Tibial nerve (tissue), 4 donors: ENCODE measurements around the gene DNAJC1. TPM values are rescaled to one million over a fixed set of nuclear protein-coding genes. Genes with fewer than 3 reads are reported as not detected.

Source experiments
- DNase-seq, 2 donors: peaks; one replicate each; pipeline ENCODE4 v3.0.0-alpha.2; 2019; ENCODE audit warnings: low spot score in 2 of 2
- H3K27ac ChIP-seq, 4 donors: fragments of 200-600 bp; sonication (generic) in 3 of 4; one replicate each; pipeline ENCODE4 v1.5.1; 2017 to 2019; ENCODE audit warnings: mild to moderate bottlenecking in 1 of 4
- H3K27me3 ChIP-seq, 2 donors: fragments of 200-600 bp; sonication (generic) in 1 of 2; one replicate each; pipeline versions ENCODE4 v1.5.1 to v1.6.0; 2017 to 2019
- H3K36me3 ChIP-seq, 3 donors: fragments of 200-600 bp; sonication (generic); one replicate each; pipeline ENCODE4 v1.5.1; 2018 to 2019
- H3K4me1 ChIP-seq, 4 donors: fragments of 200-600 bp; sonication (generic) in 3 of 4; one replicate each; pipeline ENCODE4 v1.5.1; 2017 to 2019
- H3K4me3 ChIP-seq, 4 donors: fragments of 200-600 bp; sonication (generic) in 3 of 4; one replicate each; pipeline ENCODE4 v1.5.1; 2017 to 2019; ENCODE audit warnings: mild to moderate bottlenecking in 1 of 4, moderate library complexity in 1 of 4
- H3K9me3 ChIP-seq, 4 donors: fragments of 200-600 bp; sonication (generic) in 3 of 4; one replicate each; pipeline ENCODE4 v1.5.1; 2017 to 2019
- EP300 ChIP-seq, 2 donors: sonication (generic); formaldehyde crosslinking; IDR thresholded peaks; one replicate each; pipeline ENCODE4 v1.6.1; 2017; ENCODE audit warnings: antibody characterized with exemption in 2 of 2, mild to moderate bottlenecking in 1 of 2
- POLR2A ChIP-seq, 2 donors: fragments of 450-650 bp; IDR thresholded peaks; one replicate each; pipeline ENCODE4 v1.6.1; 2017; ENCODE audit warnings: antibody characterized with exemption in 2 of 2, mild to moderate bottlenecking in 2 of 2, moderate library complexity in 2 of 2
- WGBS, 2 donors: methylation state at CpG; one replicate each; pipeline ENCODE4 v1.1.5; 2018; 5-methylcytosine and 5-hydroxymethylcytosine counted together
- total RNA-seq, 4 donors: library from RNA; depleted of rRNA; stranded (reverse); fragments of >200 nt; gene quantifications; one replicate each; pipeline ENCODE4 v1.1.0, GENCODE V29; 2016
- TF ChIP-seq, protein P1 (sequence below), 5 experiments: fragments of 200-600 bp in 3 of 5; fragments of 450-650 bp in 2 of 5; sonication (generic) in 3 of 5; IDR thresholded peaks; one replicate each; pipeline ENCODE4 v1.5.1; 2016 to 2019; ENCODE audit warnings: antibody characterized with exemption in 5 of 5, mild to moderate bottlenecking in 3 of 5, moderate library complexity in 2 of 5

The DNAJC1 gene
- total RNA-seq, 4 donors from 2014 or later, result 71.7 to 112 (median 82.9) TPM

DNA sequence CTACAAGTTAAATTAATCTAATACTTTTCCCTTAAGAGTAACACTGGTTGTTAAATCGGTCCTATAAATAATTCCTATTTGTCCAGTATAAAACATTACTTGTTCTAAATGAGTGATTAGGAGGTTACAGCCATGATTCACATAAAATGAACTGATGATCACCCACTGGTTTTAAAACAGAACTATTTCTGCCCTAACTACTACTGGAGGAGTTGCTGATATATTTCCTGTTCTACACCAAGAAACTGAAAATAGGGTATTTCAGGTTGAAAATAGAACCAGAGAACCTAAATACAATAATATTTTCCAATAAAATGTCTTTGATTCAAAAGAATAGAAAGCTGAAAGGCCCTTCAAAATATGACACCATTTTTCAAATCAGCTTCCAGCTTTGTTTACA lies 30.9 kb downstream of the DNAJC1 start:
- 69 to 74% methylated on average over 1 of the region's 1 CpG for WGBS, 2 donors
- H3K27ac ChIP-seq, result no peak overlapping the region
- TF ChIP-seq POLR2A (IDR thresholded peaks at IDR 0.05), result no peak
- TF ChIP-seq, protein P1, sequence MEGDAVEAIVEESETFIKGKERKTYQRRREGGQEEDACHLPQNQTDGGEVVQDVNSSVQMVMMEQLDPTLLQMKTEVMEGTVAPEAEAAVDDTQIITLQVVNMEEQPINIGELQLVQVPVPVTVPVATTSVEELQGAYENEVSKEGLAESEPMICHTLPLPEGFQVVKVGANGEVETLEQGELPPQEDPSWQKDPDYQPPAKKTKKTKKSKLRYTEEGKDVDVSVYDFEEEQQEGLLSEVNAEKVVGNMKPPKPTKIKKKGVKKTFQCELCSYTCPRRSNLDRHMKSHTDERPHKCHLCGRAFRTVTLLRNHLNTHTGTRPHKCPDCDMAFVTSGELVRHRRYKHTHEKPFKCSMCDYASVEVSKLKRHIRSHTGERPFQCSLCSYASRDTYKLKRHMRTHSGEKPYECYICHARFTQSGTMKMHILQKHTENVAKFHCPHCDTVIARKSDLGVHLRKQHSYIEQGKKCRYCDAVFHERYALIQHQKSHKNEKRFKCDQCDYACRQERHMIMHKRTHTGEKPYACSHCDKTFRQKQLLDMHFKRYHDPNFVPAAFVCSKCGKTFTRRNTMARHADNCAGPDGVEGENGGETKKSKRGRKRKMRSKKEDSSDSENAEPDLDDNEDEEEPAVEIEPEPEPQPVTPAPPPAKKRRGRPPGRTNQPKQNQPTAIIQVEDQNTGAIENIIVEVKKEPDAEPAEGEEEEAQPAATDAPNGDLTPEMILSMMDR (IDR thresholded peaks at IDR 0.05), result no peak
- no peak for TF ChIP-seq EP300 (IDR thresholded peaks at IDR 0.05)
- H3K9me3 ChIP-seq, result no peaks in the 10 kb centered on the region
- no peaks in the 10 kb centered on the region for H3K36me3 ChIP-seq
- no peak for DNase-seq
- no peaks in the 10 kb centered on the region for H3K27me3 ChIP-seq
- H3K4me3 ChIP-seq, result no peak overlapping the region
- H3K4me1 ChIP-seq, result peaks cover 0 to 8% (median 0%) of the 10 kb centered on the region in 4 donors

DNA sequence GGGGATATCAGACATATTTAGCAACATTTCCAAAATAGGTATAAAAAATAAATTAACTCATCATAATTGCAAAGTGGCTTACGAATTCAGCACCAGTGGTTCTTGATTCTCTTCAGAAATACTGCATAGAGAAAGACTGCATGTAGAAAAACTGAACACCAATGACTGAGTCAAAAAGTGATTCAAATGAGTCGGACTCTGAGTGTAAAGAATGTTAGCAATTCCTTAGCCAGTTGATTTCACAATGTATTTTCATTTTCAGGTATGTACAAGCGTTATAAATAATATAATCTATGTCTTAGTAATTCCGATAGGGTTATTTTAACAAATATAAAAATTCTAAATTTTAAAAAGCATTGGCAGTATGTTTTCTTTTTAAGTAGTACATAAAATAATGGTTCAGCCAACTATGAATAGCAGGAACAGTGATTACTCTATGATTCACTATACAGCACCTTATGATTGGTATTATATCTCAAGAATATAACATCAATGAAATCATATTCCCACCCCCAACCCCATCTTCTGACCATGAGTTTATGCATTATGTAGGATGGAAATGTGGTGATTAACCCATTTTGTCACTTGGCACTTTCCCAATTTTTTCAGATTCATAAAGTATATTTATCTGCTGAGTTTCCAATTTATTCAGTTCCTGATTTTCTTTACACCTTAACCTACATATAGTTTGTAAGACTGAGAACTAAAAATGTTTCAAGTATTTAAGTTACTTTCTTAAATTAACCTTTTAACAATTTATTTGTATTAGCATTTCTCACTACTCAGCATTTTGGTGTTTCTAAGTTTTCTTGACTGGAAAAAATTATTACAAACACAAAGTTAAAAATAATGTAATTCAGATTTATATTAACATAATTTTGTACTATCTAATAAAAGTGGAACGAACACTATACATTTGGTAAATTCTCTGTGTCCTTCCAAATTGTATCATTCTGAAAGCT lies 33.9 kb downstream of the DNAJC1 start:
- TF ChIP-seq, protein P1 (IDR thresholded peaks at IDR 0.05), result no peak
- TF ChIP-seq POLR2A (IDR thresholded peaks at IDR 0.05) (no peak), EP300 (IDR thresholded peaks at IDR 0.05) (no peak)
- 95 to 96% methylated on average over 5 of the region's 5 CpGs for WGBS, 2 donors
- no peaks in the 10 kb centered on the region for H3K27me3 ChIP-seq
- no peak overlapping the region for H3K4me3 ChIP-seq
- DNase-seq, result no peak
- H3K4me1 ChIP-seq, result peaks cover 0 to 8% (median 0%) of the 10 kb centered on the region in 4 donors
- no peaks in the 10 kb centered on the region for H3K36me3 ChIP-seq
- H3K27ac ChIP-seq, result no peak overlapping the region
- peaks cover 0 to 10% (median 4%) of the 10 kb centered on the region in 4 donors for H3K9me3 ChIP-seq

DNA sequence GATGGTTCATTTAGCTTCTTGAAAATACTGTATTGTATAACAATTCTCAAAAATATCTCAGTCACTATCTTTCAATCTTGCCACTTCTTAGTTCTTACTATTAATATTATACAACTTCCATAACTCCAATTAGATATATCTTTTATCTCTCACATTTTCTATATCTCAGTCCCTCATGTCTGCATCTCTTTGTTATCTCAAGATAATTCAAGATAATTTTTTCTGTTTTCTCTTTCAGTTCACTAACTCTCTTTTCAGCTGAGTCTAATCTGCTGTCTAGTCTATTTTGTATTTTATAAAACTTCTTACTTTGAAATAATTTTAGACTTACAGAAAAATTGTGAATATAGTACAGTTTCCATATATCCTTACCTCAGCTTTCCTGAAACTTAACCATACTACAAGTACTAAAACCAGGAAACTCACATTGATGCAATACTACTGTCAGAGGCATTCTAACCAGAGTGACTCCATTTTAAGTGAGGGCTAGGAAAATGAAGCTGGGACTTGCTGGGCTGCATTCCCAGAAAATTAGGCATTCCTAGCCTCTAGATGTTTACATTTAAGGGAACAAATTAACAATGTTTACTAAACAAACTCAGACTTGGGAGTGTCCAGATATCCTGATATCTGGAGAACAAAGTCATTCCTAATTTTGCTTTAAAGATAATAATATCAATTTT lies 38.4 kb downstream of the DNAJC1 start:
- no peak for DNase-seq
- Histone ChIP-seq H3K27me3 (no peaks in the 10 kb centered on the region), H3K9me3 (peaks cover 0 to 10% (median 4%) of the 10 kb centered on the region in 4 donors), H3K4me3 (no peak overlapping the region), H3K36me3 (no peaks in the 10 kb centered on the region), H3K4me1 (no peaks in the 10 kb centered on the region), H3K27ac (no peak overlapping the region)
- TF ChIP-seq EP300 (IDR thresholded peaks at IDR 0.05), result no peak
- TF ChIP-seq, protein P1 (IDR thresholded peaks at IDR 0.05), result no peak
- no peak for TF ChIP-seq POLR2A (IDR thresholded peaks at IDR 0.05)

DNA sequence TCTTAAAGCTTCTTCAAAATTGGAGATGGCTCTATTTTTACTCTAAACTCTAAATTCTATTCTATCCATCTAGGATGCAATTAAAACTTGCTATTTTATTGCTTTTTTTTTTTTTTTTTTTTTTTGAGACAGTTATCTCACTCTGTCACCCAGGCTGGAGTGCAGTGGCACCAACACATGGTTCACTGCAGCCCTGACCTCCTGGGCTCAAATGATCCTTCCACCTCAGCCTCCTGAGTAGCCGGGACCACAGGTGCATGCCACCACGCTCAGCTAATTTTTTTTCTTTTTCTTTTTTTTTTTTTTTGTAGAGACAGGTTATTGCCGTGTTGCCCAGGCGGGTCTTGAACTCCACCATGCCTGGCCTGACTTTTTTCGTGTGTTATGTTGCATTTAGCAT lies 41.2 kb downstream of the DNAJC1 start:
- Histone ChIP-seq H3K4me1 (no peaks in the 10 kb centered on the region), H3K36me3 (no peaks in the 10 kb centered on the region), H3K4me3 (no peak overlapping the region), H3K27me3 (no peaks in the 10 kb centered on the region), H3K9me3 (peaks cover 0 to 10% (median 4%) of the 10 kb centered on the region in 4 donors), H3K27ac (no peak overlapping the region)
- DNase-seq, result no peak
- WGBS, 2 donors, result 97 to 98% methylated on average over 5 of the region's 5 CpGs
- TF ChIP-seq POLR2A (IDR thresholded peaks at IDR 0.05) (no peak), EP300 (IDR thresholded peaks at IDR 0.05) (no peak)
- TF ChIP-seq, protein P1 (IDR thresholded peaks at IDR 0.05), result no peak

DNA sequence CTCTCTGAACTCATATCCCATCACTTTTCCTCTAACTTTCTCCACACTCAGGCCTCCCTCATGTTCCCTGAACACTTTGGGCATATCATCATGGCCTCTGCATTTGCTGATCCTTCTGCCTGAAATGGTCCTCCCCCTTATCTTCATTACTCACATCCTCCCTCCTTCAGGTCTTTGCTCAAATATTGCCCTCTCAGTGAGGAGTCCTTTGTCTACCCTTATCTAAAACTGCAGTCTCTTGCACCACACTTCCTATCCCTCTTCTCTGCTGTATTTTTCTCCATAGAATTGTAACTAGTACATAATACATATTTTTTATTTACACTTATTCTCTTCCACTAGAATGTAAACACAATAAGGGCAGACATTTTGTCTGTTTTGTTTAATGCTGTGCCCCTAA lies 41.7 kb downstream of the DNAJC1 start:
- no peak overlapping the region for H3K4me3 ChIP-seq
- H3K4me1 ChIP-seq, result no peaks in the 10 kb centered on the region
- H3K27me3 ChIP-seq, result no peaks in the 10 kb centered on the region
- no peak overlapping the region for H3K27ac ChIP-seq
- peaks cover 0 to 10% (median 4%) of the 10 kb centered on the region in 4 donors for H3K9me3 ChIP-seq
- DNase-seq, result no peak
- TF ChIP-seq POLR2A (IDR thresholded peaks at IDR 0.05), result no peak
- TF ChIP-seq, protein P1 (IDR thresholded peaks at IDR 0.05), result no peak
- TF ChIP-seq EP300 (IDR thresholded peaks at IDR 0.05), result no peak
- no peaks in the 10 kb centered on the region for H3K36me3 ChIP-seq
